GM19452 (cell line): ENCODE results near the gene DPP8.

Experiments used
- ATAC-seq: cut with Tn5 transposase; IDR thresholded peaks from one replicate; pipeline ENCODE4 v1.9.1; 2021; ENCODE audit not compliant: unreplicated experiment

Gene DPP8

DNA sequence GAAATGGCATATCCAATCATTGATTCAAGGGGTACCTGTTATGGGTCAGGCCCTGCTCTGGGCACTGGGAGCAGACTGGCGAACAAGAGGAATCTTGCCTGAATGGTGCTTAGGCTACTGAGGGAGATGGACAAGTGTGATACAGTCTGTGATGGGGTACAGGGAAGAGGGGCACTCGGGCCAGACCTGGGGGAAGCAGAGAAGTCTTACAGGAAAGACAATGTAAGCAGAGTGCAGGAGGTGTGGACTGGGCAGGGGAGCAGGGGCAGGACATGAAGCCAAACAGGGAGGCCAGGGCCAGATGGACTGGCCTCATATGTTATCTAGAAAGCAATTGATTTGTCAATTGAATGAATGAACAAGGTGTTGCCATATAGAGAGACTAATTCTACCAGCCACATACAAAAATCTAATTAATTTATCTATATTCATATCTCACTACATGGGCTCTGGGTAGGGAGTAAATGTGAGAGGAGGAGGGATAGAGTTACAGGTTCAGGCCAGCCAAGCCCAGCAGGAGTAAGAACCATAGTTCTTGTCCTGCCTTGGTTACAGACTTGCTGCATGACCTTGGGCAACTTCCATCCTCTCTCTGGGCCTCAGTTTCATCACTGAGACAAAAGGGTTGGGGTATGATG, 91.2 kb downstream of the DPP8 start:
- ATAC-seq: no peak

GRCh38 chr15:65424683-65425082, 92.8 kb downstream of the DPP8 start:
- no peak for ATAC-seq

- no peak for ATAC-seq
These were observed 93.4 kb downstream of the DPP8 start for GRCh38 chr15:65423976-65424679.

DNA sequence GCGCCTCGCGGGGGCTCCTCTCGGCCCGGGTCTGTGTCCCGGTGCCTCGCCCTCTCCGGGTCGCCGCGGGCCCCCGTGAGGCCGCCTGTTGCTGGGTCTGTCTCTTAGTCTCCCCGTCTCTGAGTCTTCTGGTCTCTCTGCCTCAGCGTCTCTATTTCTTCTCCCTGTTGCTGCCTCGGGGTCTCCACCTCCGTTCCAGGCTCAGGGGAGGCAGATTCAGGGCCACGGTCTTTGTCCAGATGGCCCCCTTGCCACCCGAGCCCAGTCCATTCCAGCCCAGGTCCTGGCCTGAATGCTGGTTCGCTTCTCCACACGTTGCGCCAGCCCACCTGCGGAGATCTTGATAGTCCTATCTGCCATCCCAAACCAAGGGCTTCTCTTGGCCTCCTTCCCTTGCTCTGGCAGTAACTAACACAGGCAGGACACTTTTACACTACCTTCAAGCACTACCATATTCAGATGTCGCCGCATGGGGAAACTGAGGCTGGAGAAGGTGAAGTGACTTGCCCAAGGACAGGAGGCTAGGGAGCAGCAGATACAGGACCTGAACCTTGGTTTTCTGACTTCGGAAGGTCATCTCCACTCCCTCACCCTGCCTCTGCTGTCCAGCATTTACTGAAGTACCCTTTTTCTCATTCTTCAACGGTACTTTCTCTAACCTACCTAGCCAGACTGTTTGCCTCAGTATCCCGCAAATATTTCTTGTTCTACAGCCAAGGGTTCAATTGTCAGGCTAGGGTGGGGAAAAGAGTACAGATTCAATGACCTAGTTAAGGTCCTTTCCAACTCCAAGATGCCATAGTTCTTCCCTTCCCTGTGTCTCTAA, 94.1 kb downstream of the DPP8 start:
- ATAC-seq: no peak

GRCh38 chr15:65421360-65422215, 95.9 kb downstream of the DPP8 start:
- no peak for ATAC-seq

GRCh38 chr15:65420975-65421359, 96.5 kb downstream of the DPP8 start:
- ATAC-seq: no peak

- no peak for ATAC-seq
These were observed 98.9 kb downstream of the DPP8 start for GRCh38 chr15:65418596-65418995.

- no peak for ATAC-seq
These were observed 100.6 kb downstream of the DPP8 start for GRCh38 chr15:65416845-65417416.

DNA sequence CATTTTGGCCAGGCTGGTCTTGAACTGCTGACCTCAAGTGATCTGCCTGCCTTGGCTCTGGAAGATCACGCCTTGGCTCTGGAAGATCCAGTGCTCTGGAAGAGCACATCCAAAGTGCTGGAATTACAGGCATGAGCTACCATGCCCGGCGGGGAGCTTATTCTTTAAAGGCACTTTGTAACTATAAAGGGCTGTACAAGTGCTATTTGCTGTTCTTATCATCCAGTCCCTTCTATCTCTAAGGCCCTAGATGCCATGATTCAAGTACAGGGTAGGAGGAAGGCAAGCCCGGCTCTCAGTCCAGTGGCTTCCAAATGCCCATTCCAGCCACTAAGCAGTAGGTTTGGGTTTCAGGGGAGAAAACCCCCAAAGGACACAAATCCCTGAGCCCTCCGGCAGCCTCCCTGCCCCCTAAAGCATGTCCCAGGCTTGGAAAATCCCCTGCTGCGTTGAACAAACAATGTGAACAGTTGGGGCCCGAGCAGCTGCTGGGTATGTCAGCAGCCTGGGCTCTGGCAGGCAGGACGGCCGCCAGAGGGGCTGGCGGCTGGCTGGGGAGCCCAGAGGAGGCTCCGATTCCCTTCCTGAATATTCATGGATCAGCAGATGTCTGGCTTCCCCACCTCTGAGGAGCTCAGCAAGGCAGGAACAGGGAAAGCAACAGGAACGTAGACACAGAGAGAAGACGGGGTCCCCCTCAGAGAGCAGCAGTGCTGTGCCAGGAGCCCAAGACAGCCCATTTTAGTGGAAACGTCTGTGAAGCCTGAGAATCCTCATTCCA, 102.5 kb downstream of the DPP8 start:
- no peak for ATAC-seq

- ATAC-seq: no peak
These were observed 103.7 kb downstream of the DPP8 start for GRCh38 chr15:65413760-65414144.

DNA sequence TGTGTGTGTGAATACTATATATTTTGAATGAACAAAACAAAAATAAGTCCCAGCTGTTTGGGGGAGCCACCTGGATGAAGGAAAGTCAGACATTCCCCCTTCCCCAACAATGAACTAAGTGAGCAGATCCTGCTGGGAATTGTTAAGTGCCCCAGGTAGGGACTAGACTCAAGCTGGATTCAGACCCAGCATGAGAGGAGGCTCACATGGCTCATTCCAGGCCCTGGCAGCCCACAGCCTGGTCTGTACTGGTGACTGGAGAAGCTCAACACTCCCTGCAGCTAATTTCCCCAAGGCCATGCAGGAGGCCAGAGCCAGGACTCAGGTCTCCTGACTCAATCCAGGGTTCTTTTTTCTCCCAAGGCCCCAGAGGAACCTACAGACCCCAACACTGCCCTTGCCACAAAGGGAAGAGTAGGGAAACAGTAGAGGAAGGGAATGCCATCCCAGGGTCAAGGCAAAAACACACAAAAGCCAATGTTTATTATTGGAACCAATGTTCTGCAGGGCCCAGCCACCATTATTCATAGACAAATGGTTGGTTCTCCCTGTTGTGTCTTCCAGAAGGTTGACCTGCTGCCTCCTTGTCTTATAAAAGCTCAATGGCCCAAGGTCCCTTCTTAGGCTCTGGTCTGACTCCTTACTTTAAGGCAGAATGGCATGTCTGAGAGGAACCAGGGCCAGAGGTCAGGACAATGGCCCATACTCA, 104.3 kb downstream of the DPP8 start:
- no peak for ATAC-seq

DNA sequence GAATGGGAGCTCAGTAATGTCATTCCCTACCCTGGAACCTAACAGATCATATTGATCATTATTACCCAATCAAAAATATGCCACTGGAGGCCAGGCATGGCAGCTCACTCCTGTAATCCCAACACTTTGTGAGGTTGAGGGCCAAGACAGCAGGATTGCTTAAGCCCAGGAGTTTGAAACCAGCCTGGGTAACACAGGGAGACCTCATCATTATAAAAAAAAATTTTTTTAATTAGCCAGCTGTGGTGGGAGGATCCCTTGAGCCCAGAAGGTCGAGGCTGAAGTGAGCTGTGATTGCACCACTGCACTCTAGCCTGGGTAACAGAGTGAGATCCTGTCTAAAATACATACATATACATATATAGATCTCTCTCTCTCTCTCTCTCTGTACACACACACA, 104.9 kb downstream of the DPP8 start:
- ATAC-seq: no peak

GRCh38 chr15:65411465-65412071, 105.9 kb downstream of the DPP8 start:
- ATAC-seq: no peak

GRCh38 chr15:65410972-65411371, 106.5 kb downstream of the DPP8 start:
- ATAC-seq: no peak

DNA sequence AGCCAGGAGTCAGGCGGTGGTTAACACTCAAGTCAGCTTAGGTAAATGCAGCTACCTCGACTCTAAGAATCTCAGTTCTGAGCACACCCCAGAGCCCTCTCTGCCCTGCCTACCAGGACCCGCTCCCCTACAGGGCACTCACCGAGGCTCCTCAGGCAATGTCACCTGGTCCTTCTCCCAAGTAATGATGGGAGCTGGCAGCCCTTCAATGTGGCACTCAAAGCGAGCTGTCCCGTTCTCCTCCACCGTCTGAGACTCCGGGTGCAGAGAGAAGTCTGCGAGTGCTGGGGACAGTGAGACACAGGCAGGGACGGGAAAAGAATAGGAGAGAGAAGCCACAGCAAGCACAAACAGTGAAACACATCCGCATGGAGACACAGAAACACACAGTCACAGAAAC, 107.5 kb downstream of the DPP8 start:
- no peak for ATAC-seq

DNA sequence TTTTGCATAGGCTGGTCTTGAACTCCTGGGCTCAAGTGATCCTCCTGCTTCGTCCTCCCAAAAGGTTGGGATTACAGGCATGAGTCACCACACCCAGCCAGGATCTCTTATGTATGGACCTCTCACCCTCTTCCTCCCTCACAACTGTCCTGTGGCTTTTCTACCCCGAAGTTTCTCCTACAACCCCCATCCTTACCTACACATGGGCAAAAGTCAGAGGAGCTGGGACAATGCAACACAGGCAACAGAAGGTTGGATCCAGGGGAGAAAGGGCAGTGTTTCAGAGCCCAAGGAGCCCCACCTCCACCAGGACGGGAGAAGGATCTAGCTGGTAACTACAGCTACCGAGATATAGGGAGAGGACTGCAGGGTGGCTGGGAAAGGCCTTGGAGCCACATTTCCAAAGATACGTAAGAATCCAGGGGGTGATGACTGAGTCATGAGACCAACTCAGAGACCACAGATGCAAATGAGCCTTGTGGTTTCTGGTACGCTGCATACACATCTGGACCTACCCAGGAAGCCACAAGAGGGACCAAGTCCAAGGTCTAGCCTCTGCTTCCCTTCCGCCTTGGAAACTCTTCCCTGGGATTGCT, 108.4 kb downstream of the DPP8 start:
- ATAC-seq: no peak

DNA sequence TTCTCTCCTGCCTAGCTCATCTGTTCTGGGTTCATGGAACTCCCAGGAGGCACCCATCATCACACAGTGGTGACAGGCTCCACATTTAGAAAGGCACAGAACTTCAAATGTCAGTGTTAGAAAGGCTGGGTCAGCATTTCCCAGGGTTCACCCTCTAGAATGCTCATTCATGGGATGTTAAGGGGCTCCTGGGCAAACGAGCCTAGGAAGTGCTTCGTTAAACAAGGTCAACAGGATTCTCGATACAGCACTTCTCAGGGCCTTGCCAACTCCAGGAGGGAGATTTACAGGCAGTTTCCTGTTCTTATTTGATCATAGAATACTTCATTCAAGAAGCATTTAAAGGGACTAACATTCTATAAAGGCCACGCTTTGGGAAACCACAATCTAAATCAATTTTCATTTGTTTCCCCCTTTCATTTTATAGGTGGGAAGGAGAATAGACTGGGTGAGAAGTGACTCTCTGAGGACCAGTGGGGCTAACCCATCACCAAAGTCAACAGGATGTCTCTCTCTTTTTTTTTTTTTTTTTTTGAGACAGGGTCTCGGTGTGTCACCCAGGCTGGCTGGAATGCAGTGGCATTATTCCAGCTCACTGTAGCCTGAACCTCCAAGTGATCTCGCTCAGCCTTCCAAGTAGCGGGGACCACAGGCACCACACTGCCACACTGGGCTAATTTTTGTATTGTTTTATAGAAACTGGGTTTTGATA, 109.0 kb downstream of the DPP8 start:
- ATAC-seq: no peak

GRCh38 chr15:65406424-65407000, 111.0 kb downstream of the DPP8 start:
- ATAC-seq: no peak
